Islet precursor cell (in vitro differentiated cells): ENCODE measurements around the gene SLC25A4.
"Not testable (repeated sequence)": the region's sequence is repeated elsewhere in the genome, so short reads cannot be mapped to it uniquely, and the experiment has no call there.

Experiments
- DNase-seq: peaks from one replicate; pipeline ENCODE4 v3.0.0-alpha.2; 2018

SLC25A4 gene

GRCh38 chr4:185142912-185143600 is at the start of gene SLC25A4:
SLC25A4 (plus strand) TSS chr4:185143266; CDS start chr4:185143373, 107 bp downstream.
- peak; percentile 92 for DNase-seq

DNA sequence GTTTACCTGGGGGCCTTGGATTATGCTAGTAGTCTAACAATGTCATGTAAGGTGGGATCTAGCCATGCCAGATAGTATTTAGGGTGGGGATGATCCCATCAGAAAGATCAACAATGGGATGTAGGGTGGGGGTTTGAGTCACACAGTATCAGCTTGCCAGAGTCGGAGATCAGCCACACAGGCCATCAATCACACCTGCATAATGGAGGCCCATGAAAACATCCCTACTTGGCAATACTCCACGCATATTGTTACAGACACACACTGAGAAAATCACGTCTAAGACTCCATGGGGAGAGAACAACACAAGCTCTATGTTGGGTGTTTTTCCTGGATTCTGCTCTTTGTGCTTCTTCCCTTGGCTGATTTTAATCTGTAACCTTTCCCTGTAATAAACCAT is 49.5 kb upstream of the SLC25A4 start:
- no peak for DNase-seq

DNA sequence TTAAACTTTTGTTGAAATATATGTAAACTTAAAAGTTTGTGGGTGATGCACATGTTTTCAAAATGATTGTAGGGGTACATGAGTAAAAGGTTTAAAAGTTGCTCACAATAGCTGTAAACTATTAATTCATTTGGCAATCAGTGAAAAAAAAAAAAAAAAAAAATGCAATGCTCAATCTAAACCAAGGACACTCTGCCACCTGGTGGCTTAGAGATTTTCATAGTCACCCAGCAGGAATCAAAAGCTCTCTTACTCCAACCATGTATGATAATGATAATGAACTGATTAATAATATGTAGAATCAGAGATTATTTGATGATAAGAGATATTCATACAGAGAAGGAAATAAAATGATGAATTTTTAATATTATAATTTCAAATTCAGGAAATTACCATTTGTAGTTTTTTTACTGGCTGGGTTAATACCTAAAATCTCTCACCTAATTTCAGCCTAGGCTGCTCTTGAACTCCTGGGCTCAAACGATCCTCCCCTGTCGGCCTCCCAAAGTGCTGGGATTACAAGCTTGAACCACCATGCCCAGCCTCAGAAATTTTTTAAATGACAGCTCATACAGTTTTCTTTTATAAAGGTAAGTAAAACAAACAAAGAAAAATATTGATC is 46.9 kb upstream of the SLC25A4 start:
- no peak for DNase-seq

GRCh38 chr4:185098474-185098873 is 44.6 kb upstream of the SLC25A4 start:
- DNase-seq = no peak

GRCh38 chr4:185099024-185099682 is 43.9 kb upstream of the SLC25A4 start:
- DNase-seq = peak; percentile 65

DNA sequence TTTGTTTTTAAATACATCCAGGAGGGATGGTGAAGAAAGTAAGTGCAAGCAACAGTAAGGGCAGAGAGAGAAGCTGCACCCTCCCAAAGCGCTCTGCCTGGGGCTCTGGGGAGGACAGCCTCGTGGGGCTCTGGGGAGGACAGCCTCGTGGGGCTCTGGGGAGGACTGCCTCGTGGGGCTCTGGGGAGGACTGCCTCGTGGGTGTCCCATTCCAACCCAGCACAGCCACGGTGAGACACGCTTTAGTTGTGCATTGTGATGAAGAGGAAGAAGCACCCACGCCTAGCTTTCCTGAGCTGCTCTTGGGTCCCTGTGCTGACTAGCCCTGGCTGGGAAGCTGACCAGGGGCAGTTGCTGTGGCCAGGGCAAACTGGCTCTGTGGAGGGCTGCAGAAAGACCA is 43.1 kb upstream of the SLC25A4 start:
- no peak for DNase-seq

DNA sequence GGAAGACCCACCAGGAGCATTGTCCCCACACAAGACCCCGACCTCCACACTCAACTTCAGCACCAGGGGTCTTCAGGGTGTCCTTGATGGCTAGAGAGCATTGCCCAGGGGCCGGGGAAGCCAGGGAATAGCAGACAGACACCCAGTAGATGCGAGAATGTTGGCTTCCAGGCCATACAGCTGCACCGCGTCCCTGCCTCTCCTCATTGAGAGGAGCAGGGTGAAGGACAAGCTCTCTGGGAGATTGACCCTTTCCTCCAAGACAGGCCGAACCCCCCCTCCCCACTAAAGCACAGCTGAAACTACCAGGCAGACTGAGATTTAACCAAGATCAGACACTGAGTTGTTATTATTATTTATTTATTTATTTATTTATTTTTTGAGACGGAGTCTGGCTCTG is 42.6 kb upstream of the SLC25A4 start:
- no peak for DNase-seq

- DNase-seq = no peak
Measured at GRCh38 chr4:185101354-185101890, 41.6 kb upstream of the SLC25A4 start.

- DNase-seq = no peak
Measured at GRCh38 chr4:185104733-185105132, 38.3 kb upstream of the SLC25A4 start.

GRCh38 chr4:185106353-185106752 is 36.7 kb upstream of the SLC25A4 start:
- no peak for DNase-seq

GRCh38 chr4:185107574-185107973 is 35.5 kb upstream of the SLC25A4 start:
- not testable (repeated sequence) for DNase-seq

DNA sequence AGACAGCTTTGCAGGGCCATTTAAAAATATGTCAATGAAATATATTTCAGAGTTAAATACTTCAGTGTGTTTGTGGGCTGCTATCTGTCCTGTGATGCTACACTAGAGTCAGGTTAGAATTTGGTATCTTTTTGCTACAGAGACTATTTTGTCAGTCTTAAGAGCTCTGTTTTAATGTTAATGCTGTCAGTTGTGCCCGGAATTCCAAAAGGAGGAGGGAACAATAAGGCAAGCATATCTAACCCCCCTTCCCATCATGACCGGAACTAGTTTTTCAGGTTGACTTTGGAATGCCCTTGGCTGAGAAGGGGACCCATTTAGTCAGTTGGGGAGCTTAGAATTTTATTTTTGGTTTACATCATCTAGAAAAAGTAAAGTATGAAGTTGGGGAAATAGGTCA is 34.9 kb upstream of the SLC25A4 start:
- no peak for DNase-seq

DNA sequence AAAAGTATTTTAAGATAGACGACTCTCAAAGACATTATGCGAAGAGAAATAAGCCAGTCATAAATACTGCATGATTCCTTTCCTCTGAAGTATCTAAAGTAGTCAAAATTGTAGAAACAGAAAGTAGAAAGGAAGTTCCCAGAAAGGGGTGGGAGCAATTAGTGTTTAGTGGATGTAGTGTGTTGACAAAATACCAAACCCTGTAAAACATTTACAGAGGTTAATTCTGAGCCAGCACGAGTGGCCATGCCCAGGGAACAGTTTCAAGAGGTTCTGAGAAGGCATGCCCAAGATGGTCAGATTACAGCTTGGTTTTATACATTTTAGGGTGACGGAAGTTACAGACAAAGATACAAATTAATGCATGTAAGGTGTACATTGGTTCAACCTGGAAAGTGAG is 34.4 kb upstream of the SLC25A4 start:
- no peak for DNase-seq

GRCh38 chr4:185109736-185110135 is 33.3 kb upstream of the SLC25A4 start:
- no peak for DNase-seq

- no peak for DNase-seq
Measured at GRCh38 chr4:185110375-185110823, 32.7 kb upstream of the SLC25A4 start.

DNA sequence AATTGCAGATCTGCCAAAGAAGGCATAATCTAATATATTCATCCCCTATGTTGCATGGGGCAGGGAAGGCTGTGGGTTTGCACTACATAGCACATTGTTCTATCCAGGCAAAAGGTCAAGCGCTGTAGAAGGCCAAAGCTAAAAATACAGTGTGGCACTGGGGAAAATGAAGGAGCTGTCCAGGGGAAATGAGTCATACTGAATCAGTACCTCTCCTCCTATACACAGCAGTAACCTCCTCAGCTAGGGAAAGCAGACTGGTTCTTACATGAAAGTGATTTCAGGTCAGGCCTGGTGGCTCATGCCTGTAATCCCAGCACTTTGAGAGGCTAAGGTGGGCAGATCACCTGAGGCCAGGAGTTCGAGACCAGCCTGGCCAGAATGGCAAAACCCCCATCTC is 31.0 kb upstream of the SLC25A4 start:
- peak; percentile 88 for DNase-seq

DNA sequence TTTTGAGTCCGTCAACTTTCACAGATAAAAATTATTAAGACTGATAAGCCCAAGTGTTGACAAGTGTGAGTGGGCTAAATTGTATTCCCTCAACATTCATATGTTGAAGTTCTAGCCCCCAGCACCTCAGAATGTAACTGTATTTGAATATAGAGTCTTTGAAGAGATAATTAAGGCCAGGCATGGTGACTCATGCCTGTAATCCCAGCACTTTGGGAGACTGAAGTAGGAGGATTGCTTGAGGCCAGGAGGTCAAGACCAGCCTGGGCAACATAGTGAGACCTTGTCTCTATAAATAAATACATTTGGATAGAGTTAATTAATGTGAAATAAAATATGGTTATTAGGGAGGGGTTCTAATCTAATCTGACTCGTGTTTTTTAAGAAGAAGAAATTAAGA is 29.7 kb upstream of the SLC25A4 start:
- DNase-seq = no peak

DNA sequence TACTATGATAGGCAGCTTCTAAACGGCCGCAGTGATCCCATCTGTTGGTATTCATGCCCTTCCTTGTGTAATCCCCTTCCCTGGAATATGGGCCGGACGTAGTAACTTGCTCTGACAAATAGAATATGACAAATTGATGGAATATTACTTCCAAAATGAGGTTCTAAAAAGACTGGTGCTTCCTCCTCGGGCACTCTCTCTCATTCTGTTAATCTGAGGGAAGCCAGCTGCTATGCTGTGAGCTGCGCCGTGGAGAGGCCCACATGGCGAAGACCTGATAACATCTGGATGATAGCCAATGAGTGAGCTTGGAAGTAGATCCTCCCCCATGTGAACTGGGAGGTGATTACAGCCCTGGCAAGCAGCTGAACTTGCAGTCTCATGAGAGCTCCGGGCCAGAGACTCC is 27.2 kb upstream of the SLC25A4 start:
- peak; percentile 96 for DNase-seq

GRCh38 chr4:185117300-185117934 is 25.6 kb upstream of the SLC25A4 start:
- DNase-seq = peak; percentile 59

- DNase-seq = no peak
Measured at GRCh38 chr4:185118876-185119275, 24.2 kb upstream of the SLC25A4 start.

GRCh38 chr4:185119467-185119866 is 23.6 kb upstream of the SLC25A4 start:
- DNase-seq = not testable (repeated sequence)

DNA sequence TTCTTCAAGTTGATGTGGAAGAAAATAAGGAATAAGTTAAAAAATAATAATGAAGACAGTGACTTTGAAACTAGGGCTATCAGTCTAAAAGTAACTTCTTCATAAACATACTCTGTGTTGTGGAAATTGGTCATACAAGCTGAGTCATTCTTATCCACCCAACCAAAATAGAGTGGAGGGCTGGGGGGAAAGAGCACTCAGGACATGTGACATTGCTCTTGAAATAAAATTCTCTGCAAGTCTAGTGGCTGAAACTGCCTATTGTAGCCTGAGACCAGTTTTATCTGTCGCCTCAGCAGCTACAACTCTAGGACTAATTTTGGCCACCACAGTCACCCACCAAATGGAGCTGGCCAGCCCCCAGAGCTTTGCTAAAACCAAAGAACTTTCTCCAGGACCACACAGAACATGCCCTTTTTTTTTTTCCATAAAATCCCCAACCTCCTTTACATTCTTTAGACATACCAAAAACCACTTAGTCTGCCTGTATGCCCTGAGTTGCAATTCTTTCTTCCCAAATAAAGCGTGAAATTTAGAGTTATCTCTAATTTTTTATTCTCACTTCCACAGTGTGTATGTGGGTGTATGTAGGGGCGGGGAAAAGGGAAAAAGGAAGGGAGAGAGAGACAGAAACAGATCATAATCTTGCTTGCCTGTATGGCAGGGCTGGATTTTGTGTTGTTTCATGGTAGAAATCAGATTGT is 23.0 kb upstream of the SLC25A4 start:
- no peak for DNase-seq

DNA sequence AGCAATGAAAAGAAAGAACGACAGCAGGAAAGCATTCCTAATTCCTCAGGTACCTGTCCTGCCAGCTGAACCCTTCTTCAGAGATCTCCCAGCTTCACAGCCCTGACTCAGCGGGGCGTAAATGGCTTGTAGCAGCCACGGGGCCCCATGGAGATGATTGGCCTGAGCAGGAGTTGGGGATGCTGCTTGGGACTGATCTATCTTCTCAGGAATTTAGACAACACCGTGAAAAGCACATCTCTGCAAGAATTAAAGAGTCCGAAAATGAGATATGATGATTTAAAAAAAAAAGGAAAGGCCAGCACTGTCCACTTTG is 22.5 kb upstream of the SLC25A4 start:
- DNase-seq = peak; percentile 64
